Esophagus muscularis mucosa (tissue), 4 donors: ENCODE results near the gene CD109. TPM values are rescaled to one million over a fixed set of nuclear protein-coding genes. Genes with fewer than 3 reads are reported as not detected.
"Not testable (repeated sequence)": the region's sequence is repeated elsewhere in the genome, so short reads cannot be mapped to it uniquely, and the experiment has no call there.

ENCODE experiments used
- DNase-seq: peaks from one replicate; pipeline ENCODE4 v3.0.0-alpha.2; 2017; ENCODE audit errors: extremely low spot score
- H3K27ac ChIP-seq, 4 donors: fragments of 200-600 bp; sonication (generic); replicated peaks in 1 of 4; 1 replicate in 3 of 4; 2 replicates in 1 of 4; pipeline ENCODE4 v1.5.1; 2016 to 2019; ENCODE audit warnings: mild to moderate bottlenecking in 1 of 4
- H3K27me3 ChIP-seq, 4 donors: fragments of 200-600 bp; sonication (generic); one replicate each; pipeline versions ENCODE4 v1.5.1 to v1.6.0; 2016 to 2019
- H3K36me3 ChIP-seq, 4 donors: fragments of 200-600 bp; sonication (generic); one replicate each; pipeline ENCODE4 v1.5.1; 2016 to 2019
- H3K4me1 ChIP-seq, 4 donors: fragments of 200-600 bp; sonication (generic); one replicate each; pipeline ENCODE4 v1.5.1; 2016 to 2019
- H3K4me3 ChIP-seq, 4 donors: fragments of 200-600 bp; sonication (generic); 1 replicate in 2 of 4; 2 replicates in 2 of 4; pipeline ENCODE4 v1.5.1; 2016 to 2019; ENCODE audit warnings: mild to moderate bottlenecking in 4 of 4, moderate library complexity in 1 of 4
- H3K9me3 ChIP-seq, 4 donors: fragments of 200-600 bp; sonication (generic); 1 replicate in 3 of 4; 2 replicates in 1 of 4; pipeline ENCODE4 v1.5.1; 2016 to 2019
- EP300 ChIP-seq: sonication (generic); formaldehyde crosslinking; IDR thresholded peaks from one replicate; pipeline ENCODE4 v1.6.1; 2017; ENCODE audit warnings: antibody characterized with exemption
- POLR2A ChIP-seq: fragments of 450-650 bp; IDR thresholded peaks from one replicate; pipeline ENCODE4 v1.6.1; 2017; ENCODE audit warnings: antibody characterized with exemption, moderate library complexity, mild to moderate bottlenecking, low read depth
- POLR2AphosphoS5 ChIP-seq, 2 donors: sonication (generic); formaldehyde crosslinking; IDR thresholded peaks; one replicate each; pipeline ENCODE4 v1.6.1; 2017; ENCODE audit warnings: antibody characterized with exemption in 2 of 2
- WGBS: methylation state at CpG from one replicate; pipeline ENCODE4 v1.1.5; 2018; 5-methylcytosine and 5-hydroxymethylcytosine counted together
- intact Hi-C: fragments of 100-400 bp; cut with DNase I; formaldehyde crosslinking; loops from one replicate; pipeline ENCODE4 v1.15.1; 2023
- total RNA-seq, 4 donors: library from RNA; depleted of rRNA; stranded (reverse); fragments of >200 nt; gene quantifications; one replicate each; pipeline versions ENCODE4 v1.1.0 to v1.2.1, GENCODE V29; 2016
- TF ChIP-seq, protein P1 (sequence below), 3 experiments: fragments of 200-600 bp in 2 of 3; fragments of 450-650 bp in 1 of 3; sonication (generic) in 2 of 3; IDR thresholded peaks; one replicate each; pipeline ENCODE4 v1.5.1; 2017 to 2019; ENCODE audit warnings: antibody characterized with exemption in 3 of 3, mild to moderate bottlenecking in 2 of 3, moderate library complexity in 1 of 3

Gene CD109
- total RNA-seq, 4 donors from 2014 or later: 12.1 to 21.4 (median 15.8) TPM

- 80% methylated on average over 5 of the region's 5 CpGs for WGBS
- no peaks in the 10 kb centered on the region for H3K36me3 ChIP-seq
- peaks cover 21 to 41% (median 24%) of the 10 kb centered on the region in 4 donors for H3K4me1 ChIP-seq
- no peak for TF ChIP-seq EP300
- TF ChIP-seq POLR2A: no peak
- TF ChIP-seq, protein P1, sequence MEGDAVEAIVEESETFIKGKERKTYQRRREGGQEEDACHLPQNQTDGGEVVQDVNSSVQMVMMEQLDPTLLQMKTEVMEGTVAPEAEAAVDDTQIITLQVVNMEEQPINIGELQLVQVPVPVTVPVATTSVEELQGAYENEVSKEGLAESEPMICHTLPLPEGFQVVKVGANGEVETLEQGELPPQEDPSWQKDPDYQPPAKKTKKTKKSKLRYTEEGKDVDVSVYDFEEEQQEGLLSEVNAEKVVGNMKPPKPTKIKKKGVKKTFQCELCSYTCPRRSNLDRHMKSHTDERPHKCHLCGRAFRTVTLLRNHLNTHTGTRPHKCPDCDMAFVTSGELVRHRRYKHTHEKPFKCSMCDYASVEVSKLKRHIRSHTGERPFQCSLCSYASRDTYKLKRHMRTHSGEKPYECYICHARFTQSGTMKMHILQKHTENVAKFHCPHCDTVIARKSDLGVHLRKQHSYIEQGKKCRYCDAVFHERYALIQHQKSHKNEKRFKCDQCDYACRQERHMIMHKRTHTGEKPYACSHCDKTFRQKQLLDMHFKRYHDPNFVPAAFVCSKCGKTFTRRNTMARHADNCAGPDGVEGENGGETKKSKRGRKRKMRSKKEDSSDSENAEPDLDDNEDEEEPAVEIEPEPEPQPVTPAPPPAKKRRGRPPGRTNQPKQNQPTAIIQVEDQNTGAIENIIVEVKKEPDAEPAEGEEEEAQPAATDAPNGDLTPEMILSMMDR (IDR thresholded peaks at IDR 0.05): no peak
- TF ChIP-seq POLR2AphosphoS5 (IDR thresholded peaks at IDR 0.05): no peak
- no peaks in the 10 kb centered on the region for H3K27me3 ChIP-seq
- no peak overlapping the region for H3K4me3 ChIP-seq
- H3K9me3 ChIP-seq: no peaks in the 10 kb centered on the region
- intact Hi-C loops: no loop called here
- peak overlapping the region; percentile 32 to 53 (median 42) for H3K27ac ChIP-seq
- DNase-seq: no peak
Observed at GRCh38 chr6:73712535-73713173, 16.7 kb downstream of the CD109 start.

- Histone ChIP-seq H3K4me1 (peaks cover 21 to 41% (median 24%) of the 10 kb centered on the region in 4 donors), H3K27ac (peak overlapping the region; percentile 32 to 53 (median 42)), H3K9me3 (no peaks in the 10 kb centered on the region), H3K4me3 (no peak overlapping the region), H3K36me3 (no peaks in the 10 kb centered on the region), H3K27me3 (no peaks in the 10 kb centered on the region)
- TF ChIP-seq POLR2A (no peak), POLR2AphosphoS5 (IDR thresholded peaks at IDR 0.05) (peak in 1 of 2 donors; percentile 26)
- intact Hi-C loops: no loop called here
- 70% methylated on average over 8 of the region's 8 CpGs for WGBS
- no peak for DNase-seq
Observed at GRCh38 chr6:73713426-73714147, 17.6 kb downstream of the CD109 start.

GRCh38 chr6:73715111-73715508, 19.1 kb downstream of the CD109 start:
- peaks cover 21 to 41% (median 24%) of the 10 kb centered on the region in 4 donors for H3K4me1 ChIP-seq
- H3K27ac ChIP-seq, H3K4me3 ChIP-seq, H3K27me3 ChIP-seq, H3K36me3 ChIP-seq, intact Hi-C loops, DNase-seq, H3K9me3 ChIP-seq: not testable (repeated sequence)
- 84% methylated on average over 5 of the region's 5 CpGs for WGBS

- Histone ChIP-seq H3K27ac (no peak overlapping the region), H3K27me3 (no peaks in the 10 kb centered on the region), H3K9me3 (no peaks in the 10 kb centered on the region), H3K4me1 (peaks cover 0 to 7% (median 4%) of the 10 kb centered on the region in 4 donors), H3K4me3 (no peak overlapping the region), H3K36me3 (no peaks in the 10 kb centered on the region)
- intact Hi-C loops: no loop called here
- DNase-seq: no peak
- no peak for TF ChIP-seq POLR2AphosphoS5 (IDR thresholded peaks at IDR 0.05)
- TF ChIP-seq, protein P1 (IDR thresholded peaks at IDR 0.05): no peak
- TF ChIP-seq POLR2A: no peak
- no peak for TF ChIP-seq EP300
- WGBS: 95% methylated on average over 2 of the region's 2 CpGs
Observed at GRCh38 chr6:73719046-73719445, 23.0 kb downstream of the CD109 start.

DNA sequence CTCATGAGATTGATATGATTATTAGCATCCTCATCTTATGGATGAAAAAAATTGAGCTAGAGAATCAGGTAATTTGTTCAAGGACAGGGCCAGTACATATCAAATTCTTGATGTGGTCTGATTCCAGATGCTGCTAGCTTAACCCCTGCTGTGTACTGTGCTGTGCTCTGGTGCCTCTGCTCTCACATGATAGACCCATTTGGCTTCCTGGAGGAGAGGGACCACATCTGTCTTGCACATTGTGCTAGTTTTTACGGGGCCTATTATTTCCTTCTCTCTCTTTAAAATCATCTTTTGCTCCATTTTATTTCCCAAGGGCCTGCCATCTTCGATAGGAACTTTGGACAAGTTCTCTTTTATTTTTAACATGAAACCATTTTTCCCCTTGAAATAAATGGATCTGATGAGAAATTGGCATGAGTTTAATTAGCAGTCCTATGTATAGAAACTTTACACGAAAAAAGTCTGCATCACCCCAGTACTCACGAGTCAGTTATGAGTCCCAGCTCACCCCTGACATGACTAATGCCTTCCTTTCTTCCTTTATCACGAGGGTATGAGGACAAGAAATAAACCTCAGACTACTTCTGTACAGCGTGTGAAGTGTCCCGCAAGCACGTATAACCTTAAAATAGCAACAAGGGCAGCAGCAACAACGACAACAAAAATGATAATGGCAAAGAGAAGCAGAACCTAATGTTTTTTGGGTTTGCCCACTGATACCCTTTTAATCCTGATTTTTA, 26.5 kb downstream of the CD109 start:
- Histone ChIP-seq H3K4me1 (no peaks in the 10 kb centered on the region), H3K4me3 (no peak overlapping the region), H3K27ac (no peak overlapping the region), H3K36me3 (no peaks in the 10 kb centered on the region), H3K27me3 (no peaks in the 10 kb centered on the region), H3K9me3 (no peaks in the 10 kb centered on the region)
- intact Hi-C loops: no loop called here
- TF ChIP-seq POLR2A (no peak), POLR2AphosphoS5 (IDR thresholded peaks at IDR 0.05) (peak in 1 of 2 donors; percentile 14)
- DNase-seq: no peak
- 49% methylated on average over 9 of the region's 9 CpGs for WGBS

DNA sequence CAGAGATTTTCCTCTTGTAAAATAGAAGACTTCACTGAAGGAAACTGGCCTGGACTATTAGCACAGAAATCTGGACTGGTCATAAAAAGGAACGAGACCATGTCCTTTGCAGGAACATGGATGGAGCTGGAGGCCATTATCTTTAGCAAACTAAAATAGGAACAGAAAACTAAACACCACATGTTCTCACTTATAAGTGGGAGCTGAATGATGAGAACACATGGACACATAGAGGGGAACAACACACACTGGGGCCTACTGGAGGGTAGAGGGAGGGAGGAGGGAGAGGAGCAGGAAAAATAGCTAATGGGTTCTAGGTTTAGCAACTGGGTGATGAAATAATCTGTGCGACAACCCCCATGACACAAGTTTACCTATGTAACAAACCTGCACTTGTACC, 27.5 kb downstream of the CD109 start:
- 72% methylated on average over 2 of the region's 2 CpGs for WGBS
- DNase-seq, H3K4me1 ChIP-seq, intact Hi-C loops, H3K27ac ChIP-seq, H3K4me3 ChIP-seq, H3K27me3 ChIP-seq, H3K9me3 ChIP-seq, H3K36me3 ChIP-seq: not testable (repeated sequence)
